Measurements from ENCODE around the gene TAGLN3.

DNA sequence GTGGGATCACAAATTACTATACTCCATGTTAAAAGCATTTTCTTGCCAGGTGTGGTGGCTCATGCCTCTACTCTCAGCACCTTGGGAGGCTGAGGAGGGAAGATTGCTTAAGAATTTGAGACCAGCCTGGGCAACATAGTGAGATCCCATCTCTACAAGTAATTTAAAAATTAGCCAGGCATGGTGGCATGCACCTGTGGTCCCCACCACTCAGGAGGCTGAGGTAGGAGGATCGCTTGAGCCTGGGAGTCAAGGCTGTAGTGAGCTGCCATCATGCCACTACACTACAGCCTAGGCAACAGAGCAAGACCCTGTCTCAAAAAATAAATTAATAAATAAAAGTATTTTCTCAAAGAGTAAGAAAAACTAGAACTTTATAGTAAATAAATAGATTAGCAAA is 42.8 kb upstream of the TAGLN3 start:
- TF ChIP-seq CTCF (IDR thresholded peaks at IDR 0.05; ENCODE audit: low read depth, low read length, missing input control) (no peak), SP1 (IDR thresholded peaks at IDR 0.05) (no peak), RXRA (IDR thresholded peaks at IDR 0.05) (no peak)
